NCI-H524 treated with DMSO at 0.1 percent for 48 hours (cell line): ENCODE results near the gene AMBRA1.
A peak's percentile ranks its signal among the peaks of the same experiment; 100 is the strongest.

Experiments
- DNase-seq: peaks from one replicate; lab custom pipeline; 2025; lab: John Stamatoyannopoulos, UW

AMBRA1 gene

GRCh38 chr11:46506483-46506791, 87.4 kb downstream of the AMBRA1 start:
- DNase-seq: no peak

DNA sequence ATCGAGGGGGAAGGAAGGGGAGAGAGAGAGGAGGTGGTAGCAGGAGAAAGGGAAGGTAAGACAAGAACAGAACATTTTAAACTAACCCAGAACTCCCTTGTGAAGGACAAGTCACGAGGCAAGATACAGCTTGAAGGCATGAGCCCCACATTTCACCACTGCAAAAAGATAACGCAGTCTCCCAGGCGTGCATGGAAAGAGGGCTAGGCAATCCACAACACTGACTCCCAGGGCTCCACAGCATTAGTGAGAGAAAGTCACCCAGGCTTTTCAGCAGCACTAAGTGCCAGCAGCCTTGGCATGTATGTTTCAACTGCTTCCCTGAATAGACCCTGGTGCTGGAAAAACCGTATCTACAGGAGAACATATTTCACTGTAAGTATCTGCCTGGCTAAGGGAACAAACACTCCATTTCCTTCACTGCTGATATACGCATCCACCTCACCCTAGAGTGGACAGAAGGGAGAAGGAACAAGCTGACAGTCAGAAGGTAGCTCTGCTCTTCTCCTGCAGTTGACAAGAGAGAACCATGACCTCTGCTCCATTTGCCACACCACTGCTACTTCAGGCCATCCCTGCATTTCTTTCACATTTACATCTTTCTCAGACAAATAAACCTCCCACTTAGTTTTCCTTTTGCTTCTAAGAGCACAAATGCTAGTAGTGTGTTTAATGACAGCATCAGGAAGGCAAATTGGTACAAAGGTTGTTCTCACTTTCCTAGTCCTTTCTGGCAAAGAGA, 87.9 kb downstream of the AMBRA1 start:
- DNase-seq: no peak

DNA sequence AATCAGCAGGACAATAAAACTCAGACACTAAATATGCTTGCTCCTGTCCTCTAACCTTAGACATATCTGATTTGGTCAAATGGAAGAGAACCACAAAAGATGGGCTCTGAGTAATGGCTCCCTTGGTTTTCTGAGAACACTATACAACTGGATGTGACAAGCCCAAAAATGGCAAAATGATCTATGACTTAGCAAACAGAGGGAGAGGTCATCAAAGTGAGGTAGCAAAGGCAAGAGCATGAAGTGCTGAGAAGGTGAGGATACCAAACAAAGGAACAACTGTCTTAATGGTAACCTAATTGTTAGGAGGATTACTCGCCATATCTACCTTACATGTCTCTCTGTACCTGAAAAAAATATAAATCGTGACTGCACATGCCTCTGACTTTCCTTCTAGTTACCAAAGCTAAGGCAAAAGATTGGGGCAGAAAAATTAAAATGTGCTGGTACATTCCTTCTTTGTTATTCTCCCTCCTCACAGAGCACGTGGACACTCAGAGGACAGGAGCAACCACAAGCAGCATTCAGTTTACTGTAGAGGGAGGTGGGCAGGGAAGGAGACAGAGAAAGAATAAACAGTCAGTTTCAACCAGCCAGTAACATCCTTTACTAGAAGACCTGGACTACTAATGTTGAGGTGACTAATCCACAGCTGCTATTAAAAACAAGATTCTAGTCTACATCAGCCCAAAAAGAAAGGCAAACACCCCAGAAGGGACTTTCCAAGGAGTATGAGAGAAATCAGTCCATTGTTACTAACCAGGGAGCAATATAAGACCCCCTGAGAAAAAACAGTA, 88.8 kb downstream of the AMBRA1 start:
- DNase-seq: no peak

DNA sequence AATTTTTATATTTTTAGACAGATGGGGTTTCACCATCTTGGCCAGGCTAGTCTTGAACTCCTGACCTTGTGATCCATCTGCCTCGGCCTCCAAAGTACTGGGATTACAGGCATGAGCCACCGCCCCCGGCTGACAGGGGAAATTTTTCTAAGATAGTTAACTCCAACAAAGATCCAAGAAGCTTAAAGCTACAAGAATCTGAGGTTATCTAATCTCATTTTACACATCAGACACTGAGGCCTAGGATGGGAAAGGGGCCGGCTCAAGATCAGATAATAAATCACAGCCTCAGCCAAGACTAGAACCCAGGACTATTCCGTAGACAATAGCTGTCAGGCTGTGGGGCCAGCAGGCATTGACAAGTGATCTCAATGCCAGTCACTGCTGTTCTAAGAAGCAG, 94.0 kb downstream of the AMBRA1 start:
- DNase-seq: no peak

DNA sequence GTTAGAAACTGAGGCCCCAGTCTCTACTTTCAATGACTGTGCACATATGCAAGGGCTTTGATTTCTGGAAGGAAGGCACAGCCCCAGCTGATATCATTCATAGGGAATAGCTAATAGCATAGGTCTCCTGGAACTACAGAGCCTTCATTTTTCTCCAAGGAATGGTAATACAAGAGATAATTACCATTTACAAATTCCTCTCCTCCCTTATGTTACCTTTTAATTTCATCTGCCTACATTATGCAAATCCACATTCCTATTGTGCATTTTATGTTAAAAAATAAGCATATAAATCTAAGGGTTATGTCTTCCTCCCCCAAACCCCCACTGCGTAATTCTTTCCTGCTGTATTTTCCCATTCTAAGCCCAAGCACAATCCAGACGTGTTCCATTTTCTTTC, 94.9 kb downstream of the AMBRA1 start:
- no peak for DNase-seq

- no peak for DNase-seq
Observed at GRCh38 chr11:46498179-46498578, 95.6 kb downstream of the AMBRA1 start.

DNA sequence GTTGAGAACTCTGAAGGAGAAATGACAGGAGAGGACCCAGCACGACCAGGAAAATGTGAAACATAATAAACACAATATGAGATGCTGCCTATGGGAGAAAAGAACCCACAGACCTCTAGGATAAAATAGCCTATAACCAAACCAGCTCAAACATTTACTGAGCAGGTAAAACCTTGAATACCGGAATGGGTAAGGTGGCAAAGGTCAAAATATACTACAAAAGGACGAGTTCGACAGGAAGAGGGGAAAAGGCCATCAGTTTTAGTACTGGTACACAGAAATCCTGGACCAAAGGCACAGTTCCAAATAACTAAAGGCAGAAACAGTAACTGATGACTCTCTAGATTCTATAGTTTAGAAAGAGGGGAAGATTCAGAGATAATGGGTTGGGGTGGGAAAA, 96.3 kb downstream of the AMBRA1 start:
- no peak for DNase-seq

DNA sequence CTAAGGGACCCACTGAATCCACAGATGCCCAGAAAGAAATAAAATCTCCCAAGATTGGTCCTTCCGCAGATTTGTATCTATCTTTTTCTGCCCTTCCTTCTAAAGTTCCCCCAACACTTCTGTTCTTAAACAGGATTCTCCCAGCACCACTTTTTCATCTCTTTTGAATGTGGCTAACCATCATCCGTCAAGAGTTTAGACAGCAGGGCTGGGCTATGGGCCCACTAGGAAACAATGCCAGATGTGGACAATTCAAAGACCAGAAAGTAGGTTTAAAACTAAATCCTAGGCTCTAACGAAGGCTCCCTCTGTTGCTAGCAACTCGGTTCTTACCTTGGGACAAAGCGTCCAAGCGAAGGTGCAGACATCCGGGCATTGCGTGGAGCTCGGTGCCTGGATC, 100.0 kb downstream of the AMBRA1 start:
- DNase-seq: no peak

GRCh38 chr11:46492532-46492931, 101.3 kb downstream of the AMBRA1 start:
- DNase-seq: no peak

- peak; percentile 65 for DNase-seq
Observed at GRCh38 chr11:46491661-46492330, 102.0 kb downstream of the AMBRA1 start.

- no peak for DNase-seq
Observed at GRCh38 chr11:46490666-46491065, 103.2 kb downstream of the AMBRA1 start.

DNA sequence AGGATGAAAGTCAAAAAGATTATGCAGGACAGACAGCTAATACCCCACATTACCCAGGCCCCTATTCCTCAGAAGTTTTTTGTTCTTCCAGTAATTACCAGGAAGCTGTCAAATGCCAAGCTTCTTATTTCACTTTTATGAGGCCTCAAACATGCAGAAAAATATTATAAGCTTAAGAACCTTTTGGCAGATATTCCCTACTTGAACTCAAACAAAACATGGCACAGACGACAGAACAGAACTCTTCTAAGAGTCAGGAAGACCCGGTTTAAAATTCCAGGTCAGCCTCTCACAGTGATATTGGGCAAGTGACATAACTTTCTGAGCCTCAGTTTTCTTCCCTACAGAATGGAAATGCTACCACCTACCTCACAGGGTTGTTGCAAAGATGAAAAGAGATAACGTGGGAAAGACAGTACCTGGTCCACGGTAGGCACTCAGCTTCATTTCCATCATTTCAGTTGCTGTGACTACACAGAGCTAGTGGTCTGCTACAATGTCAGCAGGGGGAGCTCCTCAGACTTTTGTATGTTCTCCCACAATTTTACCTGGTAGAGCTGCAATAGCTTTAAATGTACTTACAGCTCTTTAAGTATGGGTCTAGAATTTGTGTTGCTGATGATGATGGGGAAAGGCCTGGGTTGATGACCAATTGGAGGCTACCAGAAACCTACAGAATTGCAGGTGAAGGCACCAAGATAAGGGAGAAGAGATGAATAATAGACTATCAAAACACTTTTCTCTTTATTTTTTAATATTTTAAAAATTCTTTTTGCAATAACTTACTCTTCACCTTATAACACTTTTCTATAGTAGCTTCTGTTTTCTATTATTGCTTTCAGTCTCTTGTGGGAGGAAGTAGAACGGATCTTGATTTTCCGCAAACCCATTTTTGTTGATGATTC, 103.9 kb downstream of the AMBRA1 start:
- DNase-seq: peak; percentile 83

DNA sequence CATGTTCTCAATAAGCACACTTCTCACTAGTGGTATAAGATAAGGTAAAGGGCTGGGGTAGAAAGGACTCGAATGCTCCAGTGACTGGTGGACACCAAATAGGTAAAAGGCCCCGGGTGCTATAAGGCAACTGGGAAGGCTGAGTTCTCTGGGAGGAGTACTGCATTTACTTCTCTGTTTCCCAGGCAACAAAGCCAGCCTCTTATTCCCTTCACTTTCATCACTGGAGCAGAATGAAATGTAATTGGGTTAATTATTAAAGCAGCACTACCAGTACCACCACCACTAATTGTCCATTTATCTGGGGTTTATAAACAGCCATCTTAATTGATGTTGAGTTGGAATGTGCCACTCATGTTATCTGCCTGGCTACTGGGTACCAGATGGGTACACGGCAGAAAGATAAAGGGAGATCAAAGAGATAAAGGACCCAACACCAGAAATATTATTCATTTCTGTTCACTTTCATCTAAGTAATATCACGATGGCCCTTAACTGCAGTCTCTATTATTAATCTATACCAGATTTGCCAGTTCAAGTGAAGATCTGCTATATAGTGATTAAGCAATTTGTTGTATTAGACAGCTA, 107.9 kb downstream of the AMBRA1 start:
- DNase-seq: no peak

GRCh38 chr11:46484101-46484500, 109.7 kb downstream of the AMBRA1 start:
- DNase-seq: no peak

DNA sequence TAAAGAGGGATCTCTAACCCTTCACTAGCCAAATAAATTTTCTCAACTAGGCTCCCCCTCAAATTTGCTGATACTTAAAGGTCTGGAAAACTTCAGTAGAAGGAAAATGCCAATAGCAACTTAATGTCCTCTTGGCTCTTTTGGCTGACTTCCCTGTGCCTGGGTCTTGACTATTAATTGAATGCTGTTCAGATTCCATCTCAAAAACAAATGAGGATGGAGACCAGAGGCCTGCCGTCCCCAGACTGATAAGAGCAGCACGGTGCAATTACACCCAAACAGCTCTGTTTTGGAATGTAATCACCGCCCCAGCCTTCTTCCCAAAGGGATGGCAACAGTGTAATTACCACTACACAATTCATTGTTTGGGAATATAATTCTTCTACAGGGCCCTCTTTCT, 112.9 kb downstream of the AMBRA1 start:
- no peak for DNase-seq

- DNase-seq: no peak
Observed at GRCh38 chr11:46480166-46480726, 113.6 kb downstream of the AMBRA1 start.

DNA sequence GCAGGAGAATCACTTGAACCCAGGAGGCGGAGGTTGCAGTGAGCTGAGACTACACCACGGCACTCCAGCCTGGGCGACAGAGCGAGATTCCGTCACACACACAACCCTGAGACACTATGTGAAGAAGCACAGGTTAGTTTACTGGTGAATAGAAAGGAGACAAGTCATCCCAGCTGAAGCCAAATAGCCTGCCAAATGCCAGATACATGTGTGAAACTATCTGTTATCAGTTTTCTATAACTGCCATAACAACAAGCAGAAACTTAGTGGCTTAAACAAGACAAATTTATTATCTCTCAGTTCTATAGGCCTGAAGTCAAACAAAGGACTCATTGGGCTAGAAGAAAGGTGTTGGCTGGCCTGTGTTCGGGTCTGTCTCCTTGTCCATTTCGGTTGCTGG, 114.2 kb downstream of the AMBRA1 start:
- no peak for DNase-seq

DNA sequence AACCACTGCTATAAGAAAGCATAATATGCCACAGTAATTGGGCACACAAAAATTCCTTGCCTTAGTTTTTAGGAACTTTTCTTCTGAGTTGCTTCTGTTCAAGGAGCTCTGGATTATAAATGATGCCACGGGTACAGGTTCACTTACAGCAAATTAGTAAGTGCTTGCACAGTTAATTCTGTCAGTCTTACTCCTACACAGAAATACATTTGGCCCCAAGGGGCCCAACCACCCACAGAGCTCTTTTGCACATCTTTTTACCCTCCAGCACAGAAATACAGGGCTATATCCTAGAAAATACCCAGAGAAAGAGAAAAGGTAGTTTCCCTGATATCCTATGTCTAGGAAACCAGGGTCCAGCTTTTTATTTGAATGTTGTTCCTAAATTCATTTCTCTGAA, 115.6 kb downstream of the AMBRA1 start:
- DNase-seq: no peak

- no peak for DNase-seq
Observed at GRCh38 chr11:46477136-46477535, 116.7 kb downstream of the AMBRA1 start.

GRCh38 chr11:46475926-46476545, 117.8 kb downstream of the AMBRA1 start:
- no peak for DNase-seq
